HCT116 (cell line): ENCODE results near the gene MLLT3. TPM values are rescaled to one million over a fixed set of nuclear protein-coding genes. Genes with fewer than 3 reads are reported as not detected.

Experiments
- ATAC-seq: fragments of 200-7000 bp; cut with Tn5 transposase; 2 replicates; pipeline ENCODE4 v1.9.1; 2020; ENCODE audit warnings: mild to moderate bottlenecking, moderate library complexity
- BruUV-seq: library from RNA; stranded (reverse); fragments of 400-500 nt; replicated peaks from 2 replicates; lab custom pipeline; 2021; lab: Mats Ljungman, UMichigan
- CTCF ChIA-PET: fragments of 300-600 bp; sonication (Branson Sonifier 250); formaldehyde crosslinking; loops from one replicate; lab custom pipeline; 2021; ENCODE audit warnings: antibody characterized with exemption; lab: Charles Lee
- POLR2A ChIA-PET: fragments of 300-600, 350-600 bp; sonication (Branson Sonifier 250); formaldehyde crosslinking; loops from one replicate; lab custom pipeline; 2021; ENCODE audit warnings: antibody characterized with exemption; lab: Charles Lee
- RAD21 ChIA-PET, 2 experiments: fragments of 300-600 bp; sonication (Branson Sonifier 250); formaldehyde crosslinking; loops; one replicate each; lab custom pipeline; 2023; ENCODE audit warnings: low total read pairs in 2 of 2; ENCODE audit not compliant: uncharacterized antibody in 2 of 2, unreplicated experiment in 2 of 2, low non-redundant PET in 1 of 2; lab: Charles Lee
- DNase-seq: peaks from one replicate; pipeline ENCODE4 v3.0.0-alpha.2; 2010; ENCODE audit warnings: low read depth, low spot score
- H2AFZ ChIP-seq: fragments of 200-600 bp; shearing (Covaris generic), sonication (generic); 2 replicates; pipeline ENCODE4 v1.6.1; 2017; ENCODE audit warnings: low read depth, mixed run types, mixed read lengths, antibody characterized with exemption, low read length; ENCODE audit not compliant: poor library complexity, severe bottlenecking
- H3K27ac ChIP-seq: 2 replicates; pipeline ENCODE4 v1.5.1; 2012; ENCODE audit warnings: low read depth, low read length
- H3K27me3 ChIP-seq: fragments of 200-600 bp; sonication (generic); 2 replicates; pipeline ENCODE4 v1.6.1; 2016; ENCODE audit warnings: mixed run types, low read length, mixed read lengths; ENCODE audit not compliant: insufficient read depth
- H3K36me3 ChIP-seq, 2 experiments: fragments of 200-500 bp in 1 of 2; fragments of 200-600 bp in 1 of 2; sonication (Bioruptor generic) in 1 of 2; sonication (generic) in 1 of 2; 2 replicates each; pipeline versions ENCODE4 v1.5.1 to v1.6.1; 2014 to 2016; ENCODE audit warnings: low read length in 2 of 2, inconsistent platforms in 1 of 2, mixed read lengths in 1 of 2, mixed run types in 1 of 2; ENCODE audit not compliant: insufficient read depth in 2 of 2, control insufficient read depth in 1 of 2
- H3K4me1 ChIP-seq, 2 experiments: fragments of 200-600 bp in 1 of 2; sonication (generic) in 1 of 2; 2 replicates each; pipeline versions ENCODE4 v1.5.1 to v1.6.1; 2012 to 2017; ENCODE audit warnings: low read length in 2 of 2, inconsistent platforms in 1 of 2, mild to moderate bottlenecking in 1 of 2, mixed read lengths in 1 of 2, mixed run types in 1 of 2, moderate library complexity in 1 of 2; ENCODE audit not compliant: insufficient read depth in 2 of 2, control insufficient read depth in 1 of 2
- H3K4me2 ChIP-seq: fragments of 200-600 bp; sonication (generic); 2 replicates; pipeline ENCODE4 v1.6.1; 2017; ENCODE audit warnings: mixed run types, low read length, mixed read lengths
- H3K4me3 ChIP-seq, 2 experiments: fragments of 200-600 bp in 1 of 2; sonication (generic) in 1 of 2; replicated peaks in 1 of 2; 2 replicates each; pipeline ENCODE4 v1.5.1; 2011 to 2016; ENCODE audit warnings: low read length in 2 of 2, control low read depth in 1 of 2, low read depth in 1 of 2, mild to moderate bottlenecking in 1 of 2, mixed read lengths in 1 of 2, mixed run types in 1 of 2
- H3K79me2 ChIP-seq: fragments of 200-600 bp; sonication (generic); 2 replicates; pipeline ENCODE4 v1.6.1; 2017; ENCODE audit warnings: mild to moderate bottlenecking, mixed run types, low read length, moderate library complexity, mixed read lengths; ENCODE audit not compliant: insufficient read depth
- H3K9ac ChIP-seq: fragments of 200-600 bp; sonication (generic); 2 replicates; pipeline ENCODE4 v1.6.1; 2016; ENCODE audit warnings: low read length, mixed read lengths
- H3K9me2 ChIP-seq: fragments of 200-600 bp; sonication (generic), shearing (Covaris generic); 2 replicates; pipeline ENCODE4 v1.6.1; 2017; ENCODE audit warnings: mixed run types, mild to moderate bottlenecking, moderate library complexity; ENCODE audit not compliant: insufficient read depth
- H3K9me3 ChIP-seq, 2 experiments: fragments of 200-500 bp in 1 of 2; fragments of 200-600 bp in 1 of 2; sonication (Bioruptor generic) in 1 of 2; sonication (generic) in 1 of 2; 2 replicates each; pipeline ENCODE4 v1.6.1; 2014 to 2017; ENCODE audit warnings: low read length in 2 of 2, mixed read lengths in 2 of 2, inconsistent platforms in 1 of 2, low read depth in 1 of 2, mild to moderate bottlenecking in 1 of 2, mixed run types in 1 of 2, moderate library complexity in 1 of 2; ENCODE audit not compliant: control insufficient read depth in 1 of 2, insufficient read depth in 1 of 2
- H4K20me1 ChIP-seq: fragments of 200-600 bp; sonication (generic), shearing (Covaris generic); 2 replicates; pipeline ENCODE4 v1.6.1; 2017; ENCODE audit warnings: mixed run types, mild to moderate bottlenecking, moderate library complexity; ENCODE audit not compliant: insufficient read depth
- ATF3 ChIP-seq: IDR thresholded peaks from 2 replicates; pipeline ENCODE4 v1.6.1; 2012
- CEBPB ChIP-seq: IDR thresholded peaks from 2 replicates; pipeline ENCODE4 v1.6.1; 2012; ENCODE audit warnings: low read depth
- EGR1 ChIP-seq: IDR thresholded peaks from 2 replicates; pipeline ENCODE4 v1.6.1; 2012; ENCODE audit warnings: low read depth
- ELF1 ChIP-seq: IDR thresholded peaks from 2 replicates; pipeline ENCODE4 v1.6.1; 2012; ENCODE audit warnings: low read depth, borderline replicate concordance
- EZH2phosphoT487 ChIP-seq: fragments of 200-600 bp; IDR thresholded peaks from 2 replicates; pipeline ENCODE4 v1.6.1; 2018; ENCODE audit warnings: antibody characterized with exemption, borderline replicate concordance
- FOSL1 ChIP-seq: IDR thresholded peaks from 2 replicates; pipeline ENCODE4 v1.6.1; 2012; ENCODE audit warnings: low read depth
- JUND ChIP-seq: IDR thresholded peaks from 2 replicates; pipeline ENCODE4 v1.6.1; 2012
- POLR2A ChIP-seq: IDR thresholded peaks from 2 replicates; pipeline ENCODE4 v1.7.0; 2011; ENCODE audit warnings: borderline replicate concordance; ENCODE audit not compliant: insufficient read depth, insufficient read length; ENCODE audit errors: extremely low read depth
- POLR2AphosphoS5 ChIP-seq: IDR thresholded peaks from 2 replicates; pipeline ENCODE4 v1.6.1; 2011; ENCODE audit warnings: mild to moderate bottlenecking, low read depth, low read length, moderate library complexity
- RAD21 ChIP-seq: IDR thresholded peaks from 2 replicates; pipeline ENCODE4 v1.6.1; 2012; ENCODE audit warnings: low read depth, mild to moderate bottlenecking
- SP1 ChIP-seq: IDR thresholded peaks from 2 replicates; pipeline ENCODE4 v1.6.1; 2012; ENCODE audit warnings: low read depth
- SRF ChIP-seq: IDR thresholded peaks from 2 replicates; pipeline ENCODE4 v1.6.1; 2012; ENCODE audit warnings: low read depth
- YY1 ChIP-seq: IDR thresholded peaks from 2 replicates; pipeline ENCODE4 v1.6.1; 2011; ENCODE audit warnings: low read length, low read depth, moderate library complexity, mild to moderate bottlenecking; ENCODE audit not compliant: insufficient replicate concordance; ENCODE audit errors: extremely low read depth
- ZFX ChIP-seq: fragments of 450-650 bp; IDR thresholded peaks from 2 replicates; pipeline ENCODE4 v1.6.1; 2017
- ZNF274 ChIP-seq: fragments of 200-500 bp; sonication (Bioruptor generic); IDR thresholded peaks from 2 replicates; pipeline ENCODE4 v1.6.1; 2014; ENCODE audit warnings: mild to moderate bottlenecking, low read depth, low read length, inconsistent platforms
- intact Hi-C: fragments of 100-400 bp; cut with micrococcal nuclease; formaldehyde crosslinking; loops from 2 replicates; pipeline ENCODE4 v1.10.0; 2022
- total RNA-seq: library from RNA; stranded (reverse); gene quantifications from one replicate; pipeline ENCODE4 v1.2.1, GENCODE V29; 2021; ENCODE audit not compliant: unreplicated experiment
- TF ChIP-seq, protein P1 (sequence below): IDR thresholded peaks from 2 replicates; pipeline ENCODE4 v1.6.1; 2011; ENCODE audit warnings: mild to moderate bottlenecking, low read length, moderate library complexity; ENCODE audit not compliant: insufficient replicate concordance; ENCODE audit errors: extremely low read depth
- TF ChIP-seq, protein P2 (sequence below): IDR thresholded peaks from 2 replicates; pipeline ENCODE4 v1.6.1; 2012
- TF ChIP-seq, protein P3 (sequence below), 3 experiments: fragments of 200-600 bp in 1 of 3; sonication (generic) in 1 of 3; IDR thresholded peaks in 2 of 3; conservative IDR thresholded peaks in 1 of 3; 2 replicates each; pipeline ENCODE4 v1.5.1; 2012 to 2017; ENCODE audit warnings: low read depth in 2 of 3, low read length in 2 of 3, antibody characterized with exemption in 1 of 3, borderline replicate concordance in 1 of 3, control low read depth in 1 of 3, mild to moderate bottlenecking in 1 of 3, mixed read lengths in 1 of 3, mixed run types in 1 of 3, moderate library complexity in 1 of 3; ENCODE audit not compliant: insufficient read depth in 1 of 3

Gene MLLT3
- total RNA-seq, 1 experiment from 2014 or later, result 4.3 TPM

DNA sequence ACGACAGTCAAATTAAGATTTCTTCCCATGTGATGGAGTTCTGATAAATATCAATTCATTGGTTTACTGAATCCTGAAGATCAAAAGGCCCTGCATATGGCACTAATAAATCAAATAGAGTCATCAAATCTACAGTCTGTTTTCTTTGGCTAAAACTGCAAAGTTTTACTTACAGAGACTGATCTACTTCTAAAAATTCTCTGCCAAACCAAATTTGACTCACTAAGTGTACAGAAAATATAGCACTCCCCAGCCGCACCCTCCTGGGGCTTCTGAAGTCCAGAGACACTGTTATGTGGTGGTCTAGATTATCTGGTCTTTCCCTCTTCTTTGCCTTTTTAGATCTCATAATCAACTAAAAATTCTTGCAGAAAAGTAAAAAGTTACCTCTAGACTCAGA lies 237.7 kb downstream of the MLLT3 start:
- BruUV-seq, result no TSS peak

More for the DNA sequence above, 237.7 kb downstream of the MLLT3 start:
- no peak for ATAC-seq
- RAD21 ChIA-PET, result no interaction called here
- Histone ChIP-seq H3K27me3 (peaks cover 16% of the 10 kb centered on the region), H4K20me1 (no peaks in the 10 kb centered on the region; the same call in 1 of the 2 replicates), H3K79me2 (no peaks in the 10 kb centered on the region), H3K9me2 (no peaks in the 10 kb centered on the region), H3K4me1 (no peaks in the 10 kb centered on the region), H3K27ac (no peak overlapping the region), H3K36me3 (no peaks in the 10 kb centered on the region), H2AFZ (no peak overlapping the region), H3K9me3 (no peaks in the 10 kb centered on the region), H3K9ac (no peak overlapping the region), H3K4me3 (no peak overlapping the region), H3K4me2 (no peak overlapping the region)
- DNase-seq, result no peak
- POLR2A ChIA-PET, result no interaction called here
- CTCF ChIA-PET, result no interaction called here
- intact Hi-C loops, result loop anchor here (5.0 kb wide), 1 partner anchor 53 kb away; no protein-coding TSS in a partner anchor
- TF ChIP-seq ZNF274 (no peak), ATF3 (no peak), ZFX (no peak), POLR2AphosphoS5 (no peak), EGR1 (no peak), POLR2A (no peak), FOSL1 (no peak), EZH2phosphoT487 (no peak), SRF (no peak), RAD21 (no peak), YY1 (no peak), CEBPB (no peak), SP1 (no peak), ELF1 (no peak), JUND (no peak)
- TF ChIP-seq, protein P1, sequence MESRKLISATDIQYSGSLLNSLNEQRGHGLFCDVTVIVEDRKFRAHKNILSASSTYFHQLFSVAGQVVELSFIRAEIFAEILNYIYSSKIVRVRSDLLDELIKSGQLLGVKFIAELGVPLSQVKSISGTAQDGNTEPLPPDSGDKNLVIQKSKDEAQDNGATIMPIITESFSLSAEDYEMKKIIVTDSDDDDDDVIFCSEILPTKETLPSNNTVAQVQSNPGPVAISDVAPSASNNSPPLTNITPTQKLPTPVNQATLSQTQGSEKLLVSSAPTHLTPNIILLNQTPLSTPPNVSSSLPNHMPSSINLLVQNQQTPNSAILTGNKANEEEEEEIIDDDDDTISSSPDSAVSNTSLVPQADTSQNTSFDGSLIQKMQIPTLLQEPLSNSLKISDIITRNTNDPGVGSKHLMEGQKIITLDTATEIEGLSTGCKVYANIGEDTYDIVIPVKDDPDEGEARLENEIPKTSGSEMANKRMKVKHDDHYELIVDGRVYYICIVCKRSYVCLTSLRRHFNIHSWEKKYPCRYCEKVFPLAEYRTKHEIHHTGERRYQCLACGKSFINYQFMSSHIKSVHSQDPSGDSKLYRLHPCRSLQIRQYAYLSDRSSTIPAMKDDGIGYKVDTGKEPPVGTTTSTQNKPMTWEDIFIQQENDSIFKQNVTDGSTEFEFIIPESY, result no peak
- TF ChIP-seq, protein P2, sequence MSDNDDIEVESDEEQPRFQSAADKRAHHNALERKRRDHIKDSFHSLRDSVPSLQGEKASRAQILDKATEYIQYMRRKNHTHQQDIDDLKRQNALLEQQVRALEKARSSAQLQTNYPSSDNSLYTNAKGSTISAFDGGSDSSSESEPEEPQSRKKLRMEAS, result no peak
- TF ChIP-seq, protein P3, sequence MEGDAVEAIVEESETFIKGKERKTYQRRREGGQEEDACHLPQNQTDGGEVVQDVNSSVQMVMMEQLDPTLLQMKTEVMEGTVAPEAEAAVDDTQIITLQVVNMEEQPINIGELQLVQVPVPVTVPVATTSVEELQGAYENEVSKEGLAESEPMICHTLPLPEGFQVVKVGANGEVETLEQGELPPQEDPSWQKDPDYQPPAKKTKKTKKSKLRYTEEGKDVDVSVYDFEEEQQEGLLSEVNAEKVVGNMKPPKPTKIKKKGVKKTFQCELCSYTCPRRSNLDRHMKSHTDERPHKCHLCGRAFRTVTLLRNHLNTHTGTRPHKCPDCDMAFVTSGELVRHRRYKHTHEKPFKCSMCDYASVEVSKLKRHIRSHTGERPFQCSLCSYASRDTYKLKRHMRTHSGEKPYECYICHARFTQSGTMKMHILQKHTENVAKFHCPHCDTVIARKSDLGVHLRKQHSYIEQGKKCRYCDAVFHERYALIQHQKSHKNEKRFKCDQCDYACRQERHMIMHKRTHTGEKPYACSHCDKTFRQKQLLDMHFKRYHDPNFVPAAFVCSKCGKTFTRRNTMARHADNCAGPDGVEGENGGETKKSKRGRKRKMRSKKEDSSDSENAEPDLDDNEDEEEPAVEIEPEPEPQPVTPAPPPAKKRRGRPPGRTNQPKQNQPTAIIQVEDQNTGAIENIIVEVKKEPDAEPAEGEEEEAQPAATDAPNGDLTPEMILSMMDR (IDR thresholded peaks at IDR 0.05 in 2 of 3, conservative IDR thresholded peaks at IDR 0.05 in 1 of 3; ENCODE audit: borderline replicate concordance in 1 of 3, insufficient read depth in 1 of 3, low read depth in 2 of 3, low read length in 2 of 3), result no peak
- TF ChIP-seq, all 23 proteins: peak for 0
